A549 (cell line): ENCODE results near the gene DCAF6. TPM values are rescaled to one million over a fixed set of nuclear protein-coding genes. Genes with fewer than 3 reads are reported as not detected.
A peak's percentile ranks its signal among the peaks of the same experiment; 100 is the strongest.

Experiments
- ATAC-seq, 2 experiments: fragments of 200-7000 bp in 1 of 2; fragments of >200 bp in 1 of 2; cut with Nextera tagmentation in 1 of 2; cut with Tn5 transposase in 1 of 2; 3 replicates each; pipeline versions ENCODE4 v1.8.0 to v1.9.1; 2018 to 2020; ENCODE audit warnings: mild to moderate bottlenecking in 1 of 2, moderate library complexity in 1 of 2
- CTCF ChIA-PET: fragments of 300-600 bp; sonication (Branson Sonifier 250); formaldehyde crosslinking; extraction: SDS; loops from one replicate; lab custom pipeline; 2021; ENCODE audit warnings: antibody characterized with exemption, inconsistent platforms; lab: Yijun Ruan, JAX
- POLR2A ChIA-PET: fragments of 350-600 bp; formaldehyde crosslinking; extraction: SDS; loops from one replicate; lab custom pipeline; 2021; ENCODE audit warnings: antibody characterized with exemption, inconsistent platforms; lab: Yijun Ruan, JAX
- DNase-seq, 2 experiments: peaks; one replicate each; pipeline versions ENCODE4 v3.0.0 to v3.0.0-alpha.2; 2011 to 2016; ENCODE audit warnings: low read depth in 1 of 2, low spot score in 1 of 2
- FAIRE-seq: peaks from 2 replicates; lab custom pipeline; 2011; peaks lifted over from hg19 to GRCh38; lab: Jason Lieb, UNC
- H3K27ac ChIP-seq, 2 experiments: fragments of >200 bp; sonication (Bioruptor Twin); formaldehyde crosslinking; 3 replicates each; pipeline ENCODE4 v1.5.1; 2016 to 2017
- H3K4me1 ChIP-seq: fragments of >200 bp; sonication (Bioruptor Twin); formaldehyde crosslinking; 3 replicates; pipeline ENCODE4 v1.6.1; 2016
- H3K4me2 ChIP-seq: fragments of >200 bp; sonication (Bioruptor Twin); formaldehyde crosslinking; 3 replicates; pipeline ENCODE4 v1.6.1; 2016
- H3K4me3 ChIP-seq: fragments of >200 bp; sonication (Bioruptor Twin); formaldehyde crosslinking; 3 replicates; pipeline ENCODE4 v1.5.1; 2016
- H3K9me3 ChIP-seq: fragments of >200 bp; sonication (Bioruptor Twin); formaldehyde crosslinking; 3 replicates; pipeline ENCODE4 v1.6.1; 2016
- CTCF ChIP-seq: fragments of >200 bp; sonication (Bioruptor Twin); formaldehyde crosslinking; IDR thresholded peaks from 3 replicates; pipeline ENCODE4 v1.5.1; 2016
- ELK1 ChIP-seq: fragments of 150-350 bp; IDR thresholded peaks from 2 replicates; pipeline ENCODE4 v1.6.1; 2014; ENCODE audit warnings: low read depth, mild to moderate bottlenecking, low read length
- EP300 ChIP-seq, 2 experiments: fragments of >200 bp; sonication (Bioruptor Twin); formaldehyde crosslinking; IDR thresholded peaks; 2 replicates in 1 of 2; 3 replicates in 1 of 2; pipeline ENCODE4 v1.6.1; 2016 to 2017
- ESRRA ChIP-seq: fragments of 150-350 bp; IDR thresholded peaks from 2 replicates; pipeline ENCODE4 v1.6.1; 2014; ENCODE audit warnings: mild to moderate bottlenecking, low read length, borderline replicate concordance
- FOSL2 ChIP-seq, 2 experiments: fragments of 450-650 bp in 1 of 2; fragments of >200 bp in 1 of 2; sonication (Bioruptor Twin) in 1 of 2; formaldehyde crosslinking; IDR thresholded peaks; 2 replicates each; pipeline versions ENCODE4 v1.5.0 to v1.6.1; 2016 to 2020; ENCODE audit warnings: mild to moderate bottlenecking in 1 of 2, moderate library complexity in 1 of 2
- POLR2A ChIP-seq: IDR thresholded peaks from 2 replicates; pipeline ENCODE4 v1.6.1; 2012; ENCODE audit warnings: mild to moderate bottlenecking, low read length
- REST ChIP-seq: fragments of 200-600 bp; sonication (generic); IDR thresholded peaks from 2 replicates; pipeline ENCODE4 v1.6.1; 2016; ENCODE audit warnings: antibody characterized with exemption, mild to moderate bottlenecking, moderate library complexity
- RFX5 ChIP-seq: fragments of 450-650 bp; IDR thresholded peaks from 2 replicates; pipeline ENCODE4 v1.7.1; 2014; ENCODE audit warnings: antibody characterized with exemption, mild to moderate bottlenecking, moderate library complexity
- TFCP2L1 ChIP-seq: fragments of 250-450 bp; sonication (Bioruptor Pico); IDR thresholded peaks from 2 replicates; pipeline ENCODE4 v1.5.0; 2021; ENCODE audit warnings: mild to moderate bottlenecking
- ZC3H11A ChIP-seq: fragments of 450-650 bp; IDR thresholded peaks from 2 replicates; pipeline ENCODE4 v1.6.1; 2014; ENCODE audit warnings: antibody characterized with exemption, mild to moderate bottlenecking
- ZFP36 ChIP-seq: fragments of 450-650 bp; IDR thresholded peaks from 2 replicates; pipeline ENCODE4 v1.6.1; 2014; ENCODE audit warnings: borderline replicate concordance; ENCODE audit not compliant: partially characterized antibody
- ZSCAN20 ChIP-seq: fragments of 250-450 bp; sonication (Bioruptor Pico); IDR thresholded peaks from 2 replicates; pipeline ENCODE4 v1.8.0; 2022; ENCODE audit warnings: mild to moderate bottlenecking, moderate library complexity
- WGBS: methylation state at CpG from one replicate; pipeline ENCODE4 v1.1.6; 2017; ENCODE audit errors: missing lambda C conversion rate; 5-methylcytosine and 5-hydroxymethylcytosine counted together
- polyA plus RNA-seq, 4 experiments: library from polyadenylated mRNA; depleted of rRNA in 3 of 4; stranded (reverse); fragments of >200 nt; fragmentation: RNase III in 1 of 4; extraction: RNeasy Plus Mini Kit Qiagen cat#74134 plus additional on column Dnase treatment in 1 of 4; gene quantifications; 2 replicates in 3 of 4; 3 replicates in 1 of 4; pipeline ENCODE4 v1.2.3, GENCODE V29; 2011 to 2017
- TF ChIP-seq, protein P1 (sequence below): fragments of 250-450 bp; sonication (Bioruptor Pico); IDR thresholded peaks from 2 replicates; pipeline ENCODE4 v1.5.0; 2021; ENCODE audit warnings: mild to moderate bottlenecking, moderate library complexity, borderline replicate concordance
- TF ChIP-seq, protein P2 (sequence below): IDR thresholded peaks from 2 replicates; pipeline ENCODE4 v1.6.1; 2012
- TF ChIP-seq, protein P3 (sequence below): IDR thresholded peaks from 2 replicates; pipeline ENCODE4 v1.6.1; 2012; ENCODE audit warnings: low read depth, borderline replicate concordance
- TF ChIP-seq, protein P4 (sequence below): IDR thresholded peaks from 2 replicates; pipeline ENCODE4 v1.6.1; 2012

DCAF6 gene
- polyA plus RNA-seq, 2 of the 4 experiments (the other 2 are of a cell fraction), result 39.9 to 74.7 TPM

DNA sequence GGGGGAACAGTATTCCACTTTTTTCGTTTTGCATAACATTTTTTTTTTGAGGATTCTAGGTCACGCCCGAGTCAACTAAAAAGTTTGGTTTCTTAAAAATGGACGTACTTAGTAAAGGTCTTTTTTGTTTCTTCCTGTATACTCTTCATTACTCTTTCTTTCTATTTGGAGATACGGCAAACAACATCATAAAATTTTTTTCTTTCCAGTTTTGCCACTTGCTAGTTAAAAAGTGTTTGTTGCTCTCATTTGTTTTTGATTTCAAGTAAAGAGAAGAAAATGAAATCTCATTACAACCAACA, 1.2 kb downstream of the DCAF6 start:
- Histone ChIP-seq H3K27ac (peak overlapping the region; percentile 89 to 92), H3K4me2 (peak overlapping the region; percentile 96), H3K4me3 (peak overlapping the region; percentile 80), H3K4me1 (peaks cover 29% of the 10 kb centered on the region), H3K9me3 (no peaks in the 10 kb centered on the region)
- ATAC-seq (no peak), FAIRE-seq (no peak), DNase-seq (no peak)
- POLR2A ChIA-PET, result interaction anchor here (1.1 to 3.1 kb wide), 3 partner anchors 10 to 145 kb away, joined by 5 to 32 read pairs (median 8); no protein-coding TSS in a partner anchor
- no peak for TF ChIP-seq POLR2A
- TF ChIP-seq RFX5, result no peak
- TF ChIP-seq, protein P1, sequence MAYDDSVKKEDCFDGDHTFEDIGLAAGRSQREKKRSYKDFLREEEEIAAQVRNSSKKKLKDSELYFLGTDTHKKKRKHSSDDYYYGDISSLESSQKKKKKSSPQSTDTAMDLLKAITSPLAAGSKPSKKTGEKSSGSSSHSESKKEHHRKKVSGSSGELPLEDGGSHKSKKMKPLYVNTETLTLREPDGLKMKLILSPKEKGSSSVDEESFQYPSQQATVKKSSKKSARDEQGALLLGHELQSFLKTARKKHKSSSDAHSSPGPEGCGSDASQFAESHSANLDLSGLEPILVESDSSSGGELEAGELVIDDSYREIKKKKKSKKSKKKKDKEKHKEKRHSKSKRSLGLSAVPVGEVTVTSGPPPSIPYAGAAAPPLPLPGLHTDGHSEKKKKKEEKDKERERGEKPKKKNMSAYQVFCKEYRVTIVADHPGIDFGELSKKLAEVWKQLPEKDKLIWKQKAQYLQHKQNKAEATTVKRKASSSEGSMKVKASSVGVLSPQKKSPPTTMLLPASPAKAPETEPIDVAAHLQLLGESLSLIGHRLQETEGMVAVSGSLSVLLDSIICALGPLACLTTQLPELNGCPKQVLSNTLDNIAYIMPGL, result no peak
- TF ChIP-seq, protein P2, sequence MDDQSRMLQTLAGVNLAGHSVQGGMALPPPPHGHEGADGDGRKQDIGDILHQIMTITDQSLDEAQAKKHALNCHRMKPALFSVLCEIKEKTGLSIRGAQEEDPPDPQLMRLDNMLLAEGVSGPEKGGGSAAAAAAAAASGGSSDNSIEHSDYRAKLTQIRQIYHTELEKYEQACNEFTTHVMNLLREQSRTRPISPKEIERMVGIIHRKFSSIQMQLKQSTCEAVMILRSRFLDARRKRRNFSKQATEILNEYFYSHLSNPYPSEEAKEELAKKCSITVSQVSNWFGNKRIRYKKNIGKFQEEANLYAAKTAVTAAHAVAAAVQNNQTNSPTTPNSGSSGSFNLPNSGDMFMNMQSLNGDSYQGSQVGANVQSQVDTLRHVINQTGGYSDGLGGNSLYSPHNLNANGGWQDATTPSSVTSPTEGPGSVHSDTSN, result no peak
- no peak for TF ChIP-seq ZSCAN20 (CRISPR knock-in tag)
- no peak for TF ChIP-seq ZFP36
- TF ChIP-seq EP300 (IDR thresholded peaks at IDR 0.05), result no peak
- no peak for TF ChIP-seq ELK1
- TF ChIP-seq CTCF, result no peak
- TF ChIP-seq, protein P3, sequence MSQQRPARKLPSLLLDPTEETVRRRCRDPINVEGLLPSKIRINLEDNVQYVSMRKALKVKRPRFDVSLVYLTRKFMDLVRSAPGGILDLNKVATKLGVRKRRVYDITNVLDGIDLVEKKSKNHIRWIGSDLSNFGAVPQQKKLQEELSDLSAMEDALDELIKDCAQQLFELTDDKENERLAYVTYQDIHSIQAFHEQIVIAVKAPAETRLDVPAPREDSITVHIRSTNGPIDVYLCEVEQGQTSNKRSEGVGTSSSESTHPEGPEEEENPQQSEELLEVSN, result no peak
- no peak for TF ChIP-seq ESRRA
- TF ChIP-seq, protein P4, sequence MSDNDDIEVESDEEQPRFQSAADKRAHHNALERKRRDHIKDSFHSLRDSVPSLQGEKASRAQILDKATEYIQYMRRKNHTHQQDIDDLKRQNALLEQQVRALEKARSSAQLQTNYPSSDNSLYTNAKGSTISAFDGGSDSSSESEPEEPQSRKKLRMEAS, result no peak
- TF ChIP-seq ZC3H11A, result no peak
- TF ChIP-seq FOSL2 (IDR thresholded peaks at IDR 0.05), result no peak
- no peak for TF ChIP-seq FOSL2 (CRISPR knock-in tag; IDR thresholded peaks at IDR 0.05)
- no peak for TF ChIP-seq REST
- no peak for TF ChIP-seq TFCP2L1 (CRISPR knock-in tag)
- CTCF ChIA-PET, result interaction anchor here (1.8 kb wide), 1 partner anchor 145 kb away, joined by 6 read pairs; no protein-coding TSS in a partner anchor
- 2% methylated on average over 5 of the region's 5 CpGs for WGBS
